T-helper 1 cell treated with Interleukin-12 subunit alpha and Interleukin-12 subunit beta and Interleukin-4 antibody, amounts not matched to agents 30 μg/mL and 1 μg/mL, for 36 hours (primary cell): ENCODE results near the gene GABPA.

Experiments
- H3K27ac Mint-ChIP-seq: one replicate; pipeline ENCODE4 v1.8.0; 2021; ENCODE audit warnings: mild to moderate bottlenecking, mixed read lengths
- H3K27me3 Mint-ChIP-seq: one replicate; pipeline ENCODE4 v1.8.0; 2021; ENCODE audit warnings: low read depth, mixed read lengths
- H3K36me3 Mint-ChIP-seq: one replicate; pipeline ENCODE4 v1.8.0; 2021; ENCODE audit warnings: low read depth, mixed read lengths
- H3K4me1 Mint-ChIP-seq: one replicate; pipeline ENCODE4 v1.8.0; 2021; ENCODE audit warnings: low read depth, mixed read lengths
- H3K4me3 Mint-ChIP-seq: one replicate; pipeline ENCODE4 v1.8.0; 2021; ENCODE audit warnings: mild to moderate bottlenecking, moderate library complexity, mixed read lengths
- H3K9me3 Mint-ChIP-seq: one replicate; pipeline ENCODE4 v1.8.0; 2021; ENCODE audit warnings: mixed read lengths

The GABPA gene

DNA sequence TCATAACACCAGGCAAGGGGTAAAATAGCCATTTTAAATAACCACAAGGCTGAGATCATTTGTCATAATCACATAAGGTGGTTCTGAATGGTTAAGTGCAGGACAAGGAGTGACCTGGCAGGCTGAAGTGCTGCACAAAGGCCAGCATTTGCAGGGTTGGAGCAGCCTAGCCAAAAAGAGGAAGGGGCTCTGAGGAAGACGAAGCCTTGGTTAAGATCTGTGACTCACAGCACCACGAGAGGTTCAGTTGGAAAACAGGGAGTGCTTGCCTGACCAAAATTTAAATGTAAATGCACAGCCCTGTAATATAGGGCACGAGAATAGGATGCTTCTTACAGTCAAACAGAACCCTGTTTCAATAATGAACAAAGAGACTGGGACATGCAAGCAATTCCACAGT is 12.1 kb upstream of the GABPA start:
- Mint-ChIP-seq H3K4me1 (no peaks in the 10 kb centered on the region), H3K9me3 (no peaks in the 10 kb centered on the region), H3K27ac (no peak overlapping the region), H3K27me3 (no peaks in the 10 kb centered on the region), H3K36me3 (peaks cover 36% of the 10 kb centered on the region), H3K4me3 (no peak overlapping the region)

DNA sequence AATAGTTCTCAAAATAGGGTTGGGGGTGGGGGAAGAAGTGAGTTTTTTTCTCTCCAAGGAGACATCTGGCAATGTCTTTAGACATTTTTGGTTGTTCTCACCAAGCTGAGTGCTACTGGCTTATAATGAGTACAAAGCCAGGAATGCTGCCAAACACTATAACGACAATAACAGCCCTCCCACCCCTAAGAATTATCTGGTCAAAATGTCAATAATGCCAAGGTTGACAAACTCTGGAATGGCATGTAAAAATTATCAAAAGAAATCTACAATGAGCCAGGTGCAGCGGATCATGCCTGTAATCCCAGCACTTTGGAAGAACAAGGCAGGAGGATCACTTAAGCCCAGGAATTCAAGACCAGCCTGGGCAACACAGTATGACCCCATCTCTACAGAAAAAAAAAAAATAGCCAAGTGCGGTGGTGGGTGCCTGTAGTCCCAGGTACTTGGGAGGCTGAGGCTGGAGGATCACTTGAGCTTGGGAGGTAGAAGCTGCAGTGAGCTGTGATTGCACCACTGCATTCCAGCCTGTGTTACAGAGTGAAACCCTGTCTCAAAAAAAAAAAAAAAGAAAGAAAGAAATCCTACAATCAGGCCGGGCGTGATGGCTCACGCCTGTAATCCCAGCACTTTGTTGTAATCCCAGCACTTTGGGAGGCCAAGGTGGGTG is 2.5 kb upstream of the GABPA start:
- peaks cover 22% of the 10 kb centered on the region for H3K36me3 Mint-ChIP-seq
- H3K4me3 Mint-ChIP-seq: no peak overlapping the region
- H3K27me3 Mint-ChIP-seq: no peaks in the 10 kb centered on the region
- no peaks in the 10 kb centered on the region for H3K9me3 Mint-ChIP-seq
- no peak overlapping the region for H3K27ac Mint-ChIP-seq
- H3K4me1 Mint-ChIP-seq: peaks cover 35% of the 10 kb centered on the region

GRCh38 chr21:25733859-25734653 is 716 bp upstream of the GABPA start:
- Mint-ChIP-seq H3K27me3 (no peaks in the 10 kb centered on the region), H3K4me1 (peaks cover 42% of the 10 kb centered on the region), H3K4me3 (peak overlapping the region; percentile 99), H3K9me3 (no peaks in the 10 kb centered on the region), H3K36me3 (peaks cover 8% of the 10 kb centered on the region), H3K27ac (peak overlapping the region; percentile 100)

- H3K27ac Mint-ChIP-seq: peak overlapping the region; percentile 100
- H3K27me3 Mint-ChIP-seq: no peaks in the 10 kb centered on the region
- peak overlapping the region; percentile 99 for H3K4me3 Mint-ChIP-seq
- H3K36me3 Mint-ChIP-seq: peaks cover 6% of the 10 kb centered on the region
- H3K4me1 Mint-ChIP-seq: peaks cover 42% of the 10 kb centered on the region
- no peaks in the 10 kb centered on the region for H3K9me3 Mint-ChIP-seq
These were observed 193 bp upstream of the GABPA start for GRCh38 chr21:25734654-25734903.

GRCh38 chr21:25735646-25736597 is 1.1 kb downstream of the GABPA start:
- H3K9me3 Mint-ChIP-seq: no peaks in the 10 kb centered on the region
- no peaks in the 10 kb centered on the region for H3K27me3 Mint-ChIP-seq
- peak overlapping the region; percentile 97 for H3K4me3 Mint-ChIP-seq
- H3K36me3 Mint-ChIP-seq: peaks cover 6% of the 10 kb centered on the region
- peak overlapping the region; percentile 96 for H3K27ac Mint-ChIP-seq
- peaks cover 38% of the 10 kb centered on the region for H3K4me1 Mint-ChIP-seq

GRCh38 chr21:25737421-25737820 is 2.6 kb downstream of the GABPA start:
- no peak overlapping the region for H3K4me3 Mint-ChIP-seq
- H3K4me1 Mint-ChIP-seq: peaks cover 35% of the 10 kb centered on the region
- no peaks in the 10 kb centered on the region for H3K9me3 Mint-ChIP-seq
- H3K27ac Mint-ChIP-seq: no peak overlapping the region
- peaks cover 8% of the 10 kb centered on the region for H3K36me3 Mint-ChIP-seq
- no peaks in the 10 kb centered on the region for H3K27me3 Mint-ChIP-seq

DNA sequence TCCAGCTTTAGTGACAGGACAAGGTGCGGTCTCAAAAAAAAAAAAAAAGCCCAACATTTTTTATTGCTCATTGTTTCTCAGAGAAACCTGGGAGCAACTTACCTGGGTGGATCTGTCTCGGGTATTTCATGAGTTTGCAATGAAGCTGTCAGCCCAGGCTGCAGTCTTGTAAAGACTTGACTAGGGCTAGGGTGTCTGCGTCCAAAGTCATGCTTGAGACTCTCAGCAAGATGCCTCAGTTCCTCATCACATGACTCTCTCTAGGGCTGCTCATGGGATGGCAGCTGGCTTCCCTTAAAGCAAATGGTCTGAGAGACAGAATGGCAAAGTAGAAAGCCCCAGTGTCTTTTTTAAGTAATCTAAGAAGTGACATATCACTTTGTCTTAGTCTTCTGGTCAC is 8.1 kb downstream of the GABPA start:
- Mint-ChIP-seq H3K4me3 (no peak overlapping the region), H3K36me3 (peaks cover 13% of the 10 kb centered on the region), H3K27me3 (no peaks in the 10 kb centered on the region), H3K9me3 (no peaks in the 10 kb centered on the region), H3K27ac (no peak overlapping the region), H3K4me1 (peaks cover 7% of the 10 kb centered on the region)

GRCh38 chr21:25744854-25745253 is 10.1 kb downstream of the GABPA start:
- H3K27me3 Mint-ChIP-seq: no peaks in the 10 kb centered on the region
- peaks cover 2% of the 10 kb centered on the region for H3K4me1 Mint-ChIP-seq
- no peak overlapping the region for H3K4me3 Mint-ChIP-seq
- no peak overlapping the region for H3K27ac Mint-ChIP-seq
- peaks cover 17% of the 10 kb centered on the region for H3K36me3 Mint-ChIP-seq
- no peaks in the 10 kb centered on the region for H3K9me3 Mint-ChIP-seq

DNA sequence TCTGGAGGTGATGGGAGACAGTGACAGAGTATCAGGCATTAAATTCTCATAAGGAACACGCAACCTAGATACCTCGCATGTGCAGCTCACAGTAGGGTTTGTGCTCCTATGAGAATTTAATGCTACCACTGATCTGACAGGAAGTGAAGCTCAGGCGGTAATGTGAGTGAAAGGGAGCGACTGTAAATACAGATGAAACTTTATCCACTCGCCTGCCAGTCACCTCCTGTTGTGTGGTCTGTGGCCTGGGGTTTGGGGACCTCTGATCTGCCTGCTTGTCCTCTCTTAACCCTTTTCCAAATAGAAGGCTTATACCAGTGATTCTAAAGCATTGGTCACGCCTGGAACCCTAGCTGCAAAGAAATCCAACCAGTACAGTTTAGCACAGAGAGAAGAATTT is 15.3 kb downstream of the GABPA start:
- no peak overlapping the region for H3K4me3 Mint-ChIP-seq
- peaks cover 5% of the 10 kb centered on the region for H3K4me1 Mint-ChIP-seq
- no peaks in the 10 kb centered on the region for H3K27me3 Mint-ChIP-seq
- no peaks in the 10 kb centered on the region for H3K9me3 Mint-ChIP-seq
- peaks cover 36% of the 10 kb centered on the region for H3K36me3 Mint-ChIP-seq
- peak overlapping the region; percentile 77 for H3K27ac Mint-ChIP-seq

DNA sequence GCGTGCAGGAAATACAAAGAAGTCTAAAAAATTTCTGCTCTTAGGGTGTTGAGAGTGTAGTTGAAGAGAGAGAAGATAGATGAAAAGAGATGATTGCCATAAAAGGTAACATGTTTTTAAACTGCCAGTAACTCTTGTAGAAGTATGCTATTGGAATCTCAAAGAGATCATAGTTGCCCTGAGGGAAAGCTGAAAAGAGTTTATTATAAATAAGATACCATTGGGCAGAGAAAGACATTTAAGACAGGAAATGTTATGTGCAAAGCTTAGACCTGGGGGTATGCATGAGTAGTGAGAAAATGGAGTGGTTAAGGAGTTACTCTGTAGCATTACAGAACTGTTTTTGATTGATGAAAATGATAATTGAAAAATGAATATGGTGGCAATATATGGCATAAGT is 17.6 kb downstream of the GABPA start:
- no peaks in the 10 kb centered on the region for H3K9me3 Mint-ChIP-seq
- H3K36me3 Mint-ChIP-seq: peaks cover 42% of the 10 kb centered on the region
- no peak overlapping the region for H3K27ac Mint-ChIP-seq
- no peaks in the 10 kb centered on the region for H3K27me3 Mint-ChIP-seq
- H3K4me3 Mint-ChIP-seq: no peak overlapping the region
- peaks cover 16% of the 10 kb centered on the region for H3K4me1 Mint-ChIP-seq

- Mint-ChIP-seq H3K36me3 (peaks cover 57% of the 10 kb centered on the region), H3K9me3 (no peaks in the 10 kb centered on the region), H3K4me3 (no peak overlapping the region)
These were observed 21.6 kb downstream of the GABPA start for GRCh38 chr21:25756190-25756932.

DNA sequence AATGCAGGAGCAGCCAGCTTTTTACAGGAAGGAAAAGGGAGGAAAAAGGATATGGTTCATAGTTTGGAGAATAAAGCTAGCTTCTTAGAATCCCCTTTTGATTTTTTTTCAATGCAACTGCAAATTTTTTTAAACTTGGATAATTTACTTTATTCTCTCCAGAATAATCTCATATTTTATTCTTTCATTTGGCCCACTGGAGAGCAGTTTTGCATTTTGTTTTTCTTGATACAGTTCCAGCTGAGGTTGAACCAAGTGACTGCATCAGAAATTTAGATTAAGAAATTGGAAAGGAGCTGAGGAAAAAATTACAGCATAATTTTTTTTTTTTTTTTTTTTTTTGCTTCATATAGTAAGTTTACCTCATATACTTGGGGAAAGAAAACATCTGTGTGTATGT is 22.8 kb downstream of the GABPA start:
- no peaks in the 10 kb centered on the region for H3K27me3 Mint-ChIP-seq
- no peaks in the 10 kb centered on the region for H3K9me3 Mint-ChIP-seq
- peaks cover 50% of the 10 kb centered on the region for H3K36me3 Mint-ChIP-seq
- no peak overlapping the region for H3K27ac Mint-ChIP-seq
- no peak overlapping the region for H3K4me3 Mint-ChIP-seq
- H3K4me1 Mint-ChIP-seq: peaks cover 25% of the 10 kb centered on the region

More at GRCh38 chr21:25756190-25756932, 21.6 kb downstream of the GABPA start:
- H3K4me1 Mint-ChIP-seq: peaks cover 25% of the 10 kb centered on the region
- no peak overlapping the region for H3K27ac Mint-ChIP-seq
- no peaks in the 10 kb centered on the region for H3K27me3 Mint-ChIP-seq

- peaks cover 40% of the 10 kb centered on the region for H3K36me3 Mint-ChIP-seq
- peak overlapping the region; percentile 37 for H3K27ac Mint-ChIP-seq
- peak overlapping the region; percentile 3 for H3K4me3 Mint-ChIP-seq
- no peaks in the 10 kb centered on the region for H3K9me3 Mint-ChIP-seq
- H3K4me1 Mint-ChIP-seq: peaks cover 25% of the 10 kb centered on the region
- H3K27me3 Mint-ChIP-seq: no peaks in the 10 kb centered on the region
These were observed 24.8 kb downstream of the GABPA start for GRCh38 chr21:25759573-25759972.

DNA sequence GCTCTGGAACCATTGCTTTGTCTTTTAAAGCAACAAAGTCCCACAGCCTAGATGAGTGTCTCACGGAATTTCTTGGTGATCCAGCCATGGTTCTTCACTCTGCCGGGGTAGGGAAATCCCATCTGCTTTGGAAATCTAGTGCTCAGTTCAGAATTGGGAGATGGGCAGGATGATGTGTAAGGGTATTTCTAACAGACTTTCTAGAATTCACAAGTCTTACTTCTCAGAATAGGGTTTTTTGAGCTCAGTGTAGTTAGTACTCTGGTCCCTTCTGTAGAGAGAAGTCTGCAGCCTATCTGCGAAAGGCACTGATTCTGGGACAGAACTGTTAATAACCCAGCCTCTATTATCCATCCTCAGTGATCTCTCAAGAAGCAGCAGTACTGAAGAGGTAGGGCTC is 25.3 kb downstream of the GABPA start:
- H3K27ac Mint-ChIP-seq: no peak overlapping the region

More for the DNA sequence above, 25.3 kb downstream of the GABPA start:
- H3K4me3 Mint-ChIP-seq: no peak overlapping the region
- H3K9me3 Mint-ChIP-seq: no peaks in the 10 kb centered on the region
- peaks cover 25% of the 10 kb centered on the region for H3K4me1 Mint-ChIP-seq
- H3K36me3 Mint-ChIP-seq: peaks cover 42% of the 10 kb centered on the region
- no peaks in the 10 kb centered on the region for H3K27me3 Mint-ChIP-seq
